Astrocyte of the cerebellum (primary cell): ENCODE data around the gene ST6GALNAC5.
"Not testable (repeated sequence)": the region's sequence is repeated elsewhere in the genome, so short reads cannot be mapped to it uniquely, and the experiment has no call there.

ENCODE experiments used
- DNase-seq: peaks from one replicate; pipeline ENCODE4 v3.0.0-alpha.2; 2011; ENCODE audit warnings: low read depth
- H3K4me3 ChIP-seq: 2 replicates; pipeline ENCODE4 v1.5.1; 2011; ENCODE audit warnings: mild to moderate bottlenecking, low read depth, low read length, moderate library complexity
- CTCF ChIP-seq: IDR thresholded peaks from 2 replicates; pipeline ENCODE4 v1.5.1; 2012; ENCODE audit warnings: low read length, low read depth, moderate library complexity, mild to moderate bottlenecking; ENCODE audit errors: missing control alignments
- in situ Hi-C: cut with HindIII; loops from 2 replicates; pipeline ENCODE4 v1.10.0; 2017; ENCODE audit warnings: low sequenced_read_pairs

ST6GALNAC5 gene

GRCh38 chr1:76871355-76871974 lies 4.2 kb downstream of the ST6GALNAC5 start:
- no peak overlapping the region for H3K4me3 ChIP-seq

GRCh38 chr1:76872944-76873343 lies 5.7 kb downstream of the ST6GALNAC5 start:
- in situ Hi-C loops: no loop called here
- no peak for DNase-seq
- no peak for TF ChIP-seq CTCF
- H3K4me3 ChIP-seq: no peak overlapping the region

More at GRCh38 chr1:76871355-76871974, 4.2 kb downstream of the ST6GALNAC5 start:
- no peak for DNase-seq
- TF ChIP-seq CTCF: no peak
- in situ Hi-C loops: no loop called here

GRCh38 chr1:76876655-76877395 lies 9.5 kb downstream of the ST6GALNAC5 start:
- no peak for TF ChIP-seq CTCF
- no peak for DNase-seq
- in situ Hi-C loops: no loop called here
- H3K4me3 ChIP-seq: no peak overlapping the region

GRCh38 chr1:76879014-76879413 lies 11.7 kb downstream of the ST6GALNAC5 start:
- DNase-seq, in situ Hi-C loops, H3K4me3 ChIP-seq: not testable (repeated sequence)

- no peak for TF ChIP-seq CTCF
Measured at GRCh38 chr1:76881762-76882161, 14.5 kb downstream of the ST6GALNAC5 start.

GRCh38 chr1:76891931-76892622 lies 24.8 kb downstream of the ST6GALNAC5 start:
- TF ChIP-seq CTCF: no peak
- in situ Hi-C loops: no loop called here
- DNase-seq: no peak
- no peak overlapping the region for H3K4me3 ChIP-seq

More at GRCh38 chr1:76881762-76882161, 14.5 kb downstream of the ST6GALNAC5 start:
- no peak overlapping the region for H3K4me3 ChIP-seq
- no peak for DNase-seq
- in situ Hi-C loops: no loop called here

- in situ Hi-C loops: no loop called here
- DNase-seq: no peak
- H3K4me3 ChIP-seq: no peak overlapping the region
- TF ChIP-seq CTCF: no peak
Measured at GRCh38 chr1:76892675-76893074, 25.4 kb downstream of the ST6GALNAC5 start.
